Liver (tissue), 9 donors: ENCODE data around the gene ARHGEF2. TPM values are rescaled to one million over a fixed set of nuclear protein-coding genes. Genes with fewer than 3 reads are reported as not detected.
A peak's percentile ranks its signal among the peaks of the same experiment; 100 is the strongest.

Source experiments
- DNase-seq: peaks from one replicate; pipeline ENCODE4 v3.0.0-alpha.2; 2017; ENCODE audit warnings: low spot score
- H3K27ac ChIP-seq, 2 donors: one replicate each; pipeline ENCODE4 v1.7.0; 2013; ENCODE audit warnings: inconsistent platforms in 2 of 2, low read length in 2 of 2, control low read depth in 1 of 2, low read depth in 1 of 2, mild to moderate bottlenecking in 1 of 2
- H3K27me3 ChIP-seq, 4 donors: one replicate each; pipeline versions ENCODE4 v1.6.1 to v1.7.0; 2013; ENCODE audit warnings: low read length in 3 of 4, inconsistent platforms in 1 of 4, mild to moderate bottlenecking in 1 of 4, moderate library complexity in 1 of 4; ENCODE audit not compliant: control insufficient read depth in 4 of 4, insufficient read depth in 4 of 4
- H3K36me3 ChIP-seq, 4 donors: one replicate each; pipeline versions ENCODE4 v1.6.1 to v1.7.0; 2013; ENCODE audit warnings: low read length in 3 of 4, mild to moderate bottlenecking in 3 of 4, low read depth in 1 of 4, moderate library complexity in 1 of 4; ENCODE audit not compliant: control insufficient read depth in 4 of 4, insufficient read depth in 3 of 4
- H3K4me1 ChIP-seq, 4 donors: one replicate each; pipeline versions ENCODE4 v1.6.1 to v1.7.0; 2013; ENCODE audit warnings: low read length in 3 of 4, mild to moderate bottlenecking in 3 of 4, moderate library complexity in 1 of 4; ENCODE audit not compliant: control insufficient read depth in 4 of 4, insufficient read depth in 4 of 4
- H3K4me3 ChIP-seq, 3 donors: one replicate each; pipeline versions ENCODE4 v1.6.1 to v1.7.0; 2013; ENCODE audit warnings: low read length in 3 of 3, control low read depth in 1 of 3, low read depth in 1 of 3, mild to moderate bottlenecking in 1 of 3
- H3K9ac ChIP-seq, 2 donors: one replicate each; pipeline ENCODE4 v1.7.0; 2013; ENCODE audit warnings: low read length in 2 of 2, mild to moderate bottlenecking in 2 of 2, moderate library complexity in 2 of 2, control low read depth in 1 of 2, low read depth in 1 of 2
- H3K9me3 ChIP-seq, 4 donors: one replicate each; pipeline versions ENCODE4 v1.6.1 to v1.7.0; 2013; ENCODE audit warnings: low read length in 3 of 4; ENCODE audit not compliant: control insufficient read depth in 4 of 4
- EGR1 ChIP-seq, 2 donors: IDR thresholded peaks; 2 replicates each; pipeline ENCODE4 v1.6.1; 2016 to 2018; ENCODE audit warnings: antibody characterized with exemption in 2 of 2, low read depth in 2 of 2
- FOXA1 ChIP-seq: IDR thresholded peaks from 2 replicates; pipeline ENCODE4 v1.6.1; 2016; ENCODE audit warnings: antibody characterized with exemption
- FOXA2 ChIP-seq: IDR thresholded peaks from 2 replicates; pipeline ENCODE4 v1.6.1; 2016; ENCODE audit warnings: antibody characterized with exemption
- GABPA ChIP-seq, 2 donors: IDR thresholded peaks in 1 of 2; conservative IDR thresholded peaks in 1 of 2; 2 replicates each; pipeline ENCODE4 v1.6.1; 2016; ENCODE audit warnings: antibody characterized with exemption in 2 of 2, mild to moderate bottlenecking in 1 of 2, moderate library complexity in 1 of 2
- HNF4A ChIP-seq, 2 donors: conservative IDR thresholded peaks; 2 replicates each; pipeline ENCODE4 v1.6.1; 2016; ENCODE audit warnings: antibody characterized with exemption in 2 of 2, mild to moderate bottlenecking in 2 of 2
- HNF4G ChIP-seq: IDR thresholded peaks from 2 replicates; pipeline ENCODE4 v1.6.1; 2016; ENCODE audit warnings: antibody characterized with exemption
- JUND ChIP-seq, 2 donors: IDR thresholded peaks; 2 replicates each; pipeline ENCODE4 v1.6.1; 2016; ENCODE audit warnings: antibody characterized with exemption in 2 of 2
- NR2F2 ChIP-seq: IDR thresholded peaks from 2 replicates; pipeline ENCODE4 v1.6.1; 2016; ENCODE audit warnings: antibody characterized with exemption
- RAD21 ChIP-seq, 2 donors: IDR thresholded peaks; 2 replicates each; pipeline ENCODE4 v1.6.1; 2016; ENCODE audit warnings: antibody characterized with exemption in 2 of 2, mild to moderate bottlenecking in 2 of 2
- RXRA ChIP-seq, 2 donors: IDR thresholded peaks; 2 replicates each; pipeline ENCODE4 v1.6.1; 2017 to 2018; ENCODE audit warnings: antibody characterized with exemption in 2 of 2, mild to moderate bottlenecking in 1 of 2
- SP1 ChIP-seq: IDR thresholded peaks from 2 replicates; pipeline ENCODE4 v1.6.1; 2018; ENCODE audit warnings: antibody characterized with exemption, mild to moderate bottlenecking
- TAF1 ChIP-seq: conservative IDR thresholded peaks from 2 replicates; pipeline ENCODE4 v1.6.1; 2016; ENCODE audit warnings: antibody characterized with exemption, mild to moderate bottlenecking
- YY1 ChIP-seq: IDR thresholded peaks from 2 replicates; pipeline ENCODE4 v1.6.1; 2016; ENCODE audit warnings: antibody characterized with exemption, mild to moderate bottlenecking
- WGBS: extraction: QIAGEN DNeasy Blood & Tissue Kit; methylation state at CpG from one replicate; pipeline ENCODE4 v1.1.7; 2013; 5-methylcytosine and 5-hydroxymethylcytosine counted together
- polyA plus RNA-seq, 2 donors: library from polyadenylated mRNA; stranded (reverse) in 1 of 2; unstranded in 1 of 2; fragments of 200-250 nt in 1 of 2; fragments of >200 nt in 1 of 2; fragmentation: Nextera tagmentation in 1 of 2; extraction: Ambion mirVana in 1 of 2; gene quantifications; one replicate each; pipeline versions ENCODE4 v1.2.1 to v1.2.3, GENCODE V29; 2013 to 2015
- total RNA-seq, 2 donors: library from RNA; depleted of rRNA; stranded (reverse); fragments of >200 nt; gene quantifications; one replicate each; pipeline ENCODE4 v1.2.3, GENCODE V29; 2014
- TF ChIP-seq, protein P1 (sequence below): IDR thresholded peaks from 2 replicates; pipeline ENCODE4 v1.6.1; 2016; ENCODE audit warnings: antibody characterized with exemption, mild to moderate bottlenecking
- TF ChIP-seq, protein P2 (sequence below): fragments of 150-350 bp; IDR thresholded peaks from 2 replicates; pipeline ENCODE4 v1.5.1; 2017; ENCODE audit warnings: improper control_type of control experiment, low read depth, low read length; ENCODE audit not compliant: missing input control
- TF ChIP-seq, protein P3 (sequence below): IDR thresholded peaks from 2 replicates; pipeline ENCODE4 v1.6.1; 2016; ENCODE audit warnings: antibody characterized with exemption
- TF ChIP-seq, protein P4 (sequence below): IDR thresholded peaks from 2 replicates; pipeline ENCODE4 v1.6.1; 2016; ENCODE audit warnings: antibody characterized with exemption
- TF ChIP-seq, protein P5 (sequence below): IDR thresholded peaks from 2 replicates; pipeline ENCODE4 v1.6.1; 2016; ENCODE audit warnings: antibody characterized with exemption
- donor health status: healthy.
- donor health status: healthy.
- donor health status: healthy.
- donor health status: healthy.
- donor health status: healthy.

The ARHGEF2 gene
- total and polyA plus RNA-seq, 4 donors = 3.2 to 59.1 (median 10.3) TPM

DNA sequence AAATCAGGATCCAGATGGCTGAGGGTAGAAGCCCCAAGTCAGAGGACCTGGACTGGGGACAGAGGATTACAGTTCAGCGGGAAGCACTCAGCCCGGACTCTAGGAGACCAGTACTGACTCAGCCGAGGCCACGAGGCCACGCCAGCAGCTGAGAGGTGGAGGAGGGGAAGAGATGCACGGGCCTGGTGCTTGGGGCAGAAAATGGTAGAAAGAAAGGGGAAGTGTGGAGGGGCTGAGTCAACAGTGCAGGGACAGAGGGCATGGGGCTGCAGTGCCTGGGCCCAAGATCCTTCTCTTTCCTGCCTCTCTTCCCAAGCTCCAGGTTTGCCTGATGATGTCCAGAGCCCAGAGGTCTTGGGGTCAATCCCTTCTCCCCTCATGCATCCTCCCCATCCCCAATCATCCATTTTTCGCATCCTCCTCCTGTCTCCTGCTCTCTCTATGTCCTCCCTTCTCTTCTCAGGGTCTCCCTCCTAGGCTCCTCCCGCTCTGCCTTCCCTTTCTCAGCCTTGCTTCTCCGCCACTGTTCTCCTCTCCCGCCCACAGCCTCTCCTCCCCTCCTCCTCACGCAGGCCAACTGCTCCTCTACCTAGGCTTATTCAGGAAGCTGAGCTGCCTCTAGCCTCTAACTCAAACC is 7.7 kb downstream of the ARHGEF2 start:
- Histone ChIP-seq H3K9me3 (no peaks in the 10 kb centered on the region), H3K9ac (no peak overlapping the region), H3K27ac (peak overlapping the region; percentile 23 to 43), H3K36me3 (peaks cover 0 to 2% (median 0%) of the 10 kb centered on the region in 4 donors), H3K27me3 (no peaks in the 10 kb centered on the region), H3K4me3 (no peak overlapping the region), H3K4me1 (peaks cover 7 to 44% (median 24%) of the 10 kb centered on the region in 4 donors)
- DNase-seq = no peak
- WGBS = 69% methylated on average over 11 of the region's 11 CpGs
- TF ChIP-seq FOXA1 = no peak
- TF ChIP-seq EGR1 (IDR thresholded peaks at IDR 0.05; ENCODE audit: low read depth in 2 of 2) = no peak
- TF ChIP-seq, protein P1, sequence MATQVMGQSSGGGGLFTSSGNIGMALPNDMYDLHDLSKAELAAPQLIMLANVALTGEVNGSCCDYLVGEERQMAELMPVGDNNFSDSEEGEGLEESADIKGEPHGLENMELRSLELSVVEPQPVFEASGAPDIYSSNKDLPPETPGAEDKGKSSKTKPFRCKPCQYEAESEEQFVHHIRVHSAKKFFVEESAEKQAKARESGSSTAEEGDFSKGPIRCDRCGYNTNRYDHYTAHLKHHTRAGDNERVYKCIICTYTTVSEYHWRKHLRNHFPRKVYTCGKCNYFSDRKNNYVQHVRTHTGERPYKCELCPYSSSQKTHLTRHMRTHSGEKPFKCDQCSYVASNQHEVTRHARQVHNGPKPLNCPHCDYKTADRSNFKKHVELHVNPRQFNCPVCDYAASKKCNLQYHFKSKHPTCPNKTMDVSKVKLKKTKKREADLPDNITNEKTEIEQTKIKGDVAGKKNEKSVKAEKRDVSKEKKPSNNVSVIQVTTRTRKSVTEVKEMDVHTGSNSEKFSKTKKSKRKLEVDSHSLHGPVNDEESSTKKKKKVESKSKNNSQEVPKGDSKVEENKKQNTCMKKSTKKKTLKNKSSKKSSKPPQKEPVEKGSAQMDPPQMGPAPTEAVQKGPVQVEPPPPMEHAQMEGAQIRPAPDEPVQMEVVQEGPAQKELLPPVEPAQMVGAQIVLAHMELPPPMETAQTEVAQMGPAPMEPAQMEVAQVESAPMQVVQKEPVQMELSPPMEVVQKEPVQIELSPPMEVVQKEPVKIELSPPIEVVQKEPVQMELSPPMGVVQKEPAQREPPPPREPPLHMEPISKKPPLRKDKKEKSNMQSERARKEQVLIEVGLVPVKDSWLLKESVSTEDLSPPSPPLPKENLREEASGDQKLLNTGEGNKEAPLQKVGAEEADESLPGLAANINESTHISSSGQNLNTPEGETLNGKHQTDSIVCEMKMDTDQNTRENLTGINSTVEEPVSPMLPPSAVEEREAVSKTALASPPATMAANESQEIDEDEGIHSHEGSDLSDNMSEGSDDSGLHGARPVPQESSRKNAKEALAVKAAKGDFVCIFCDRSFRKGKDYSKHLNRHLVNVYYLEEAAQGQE = no peak
- TF ChIP-seq TAF1 = no peak
- TF ChIP-seq, protein P2, sequence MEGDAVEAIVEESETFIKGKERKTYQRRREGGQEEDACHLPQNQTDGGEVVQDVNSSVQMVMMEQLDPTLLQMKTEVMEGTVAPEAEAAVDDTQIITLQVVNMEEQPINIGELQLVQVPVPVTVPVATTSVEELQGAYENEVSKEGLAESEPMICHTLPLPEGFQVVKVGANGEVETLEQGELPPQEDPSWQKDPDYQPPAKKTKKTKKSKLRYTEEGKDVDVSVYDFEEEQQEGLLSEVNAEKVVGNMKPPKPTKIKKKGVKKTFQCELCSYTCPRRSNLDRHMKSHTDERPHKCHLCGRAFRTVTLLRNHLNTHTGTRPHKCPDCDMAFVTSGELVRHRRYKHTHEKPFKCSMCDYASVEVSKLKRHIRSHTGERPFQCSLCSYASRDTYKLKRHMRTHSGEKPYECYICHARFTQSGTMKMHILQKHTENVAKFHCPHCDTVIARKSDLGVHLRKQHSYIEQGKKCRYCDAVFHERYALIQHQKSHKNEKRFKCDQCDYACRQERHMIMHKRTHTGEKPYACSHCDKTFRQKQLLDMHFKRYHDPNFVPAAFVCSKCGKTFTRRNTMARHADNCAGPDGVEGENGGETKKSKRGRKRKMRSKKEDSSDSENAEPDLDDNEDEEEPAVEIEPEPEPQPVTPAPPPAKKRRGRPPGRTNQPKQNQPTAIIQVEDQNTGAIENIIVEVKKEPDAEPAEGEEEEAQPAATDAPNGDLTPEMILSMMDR = no peak
- TF ChIP-seq FOXA2 = no peak
- no peak for TF ChIP-seq HNF4G
- TF ChIP-seq RXRA (IDR thresholded peaks at IDR 0.05) = no peak
- no peak for TF ChIP-seq YY1
- no peak for TF ChIP-seq SP1
- TF ChIP-seq NR2F2 = no peak
- TF ChIP-seq GABPA (IDR thresholded peaks at IDR 0.05 in 1 of 2, conservative IDR thresholded peaks at IDR 0.05 in 1 of 2) = no peak
- TF ChIP-seq, protein P3, sequence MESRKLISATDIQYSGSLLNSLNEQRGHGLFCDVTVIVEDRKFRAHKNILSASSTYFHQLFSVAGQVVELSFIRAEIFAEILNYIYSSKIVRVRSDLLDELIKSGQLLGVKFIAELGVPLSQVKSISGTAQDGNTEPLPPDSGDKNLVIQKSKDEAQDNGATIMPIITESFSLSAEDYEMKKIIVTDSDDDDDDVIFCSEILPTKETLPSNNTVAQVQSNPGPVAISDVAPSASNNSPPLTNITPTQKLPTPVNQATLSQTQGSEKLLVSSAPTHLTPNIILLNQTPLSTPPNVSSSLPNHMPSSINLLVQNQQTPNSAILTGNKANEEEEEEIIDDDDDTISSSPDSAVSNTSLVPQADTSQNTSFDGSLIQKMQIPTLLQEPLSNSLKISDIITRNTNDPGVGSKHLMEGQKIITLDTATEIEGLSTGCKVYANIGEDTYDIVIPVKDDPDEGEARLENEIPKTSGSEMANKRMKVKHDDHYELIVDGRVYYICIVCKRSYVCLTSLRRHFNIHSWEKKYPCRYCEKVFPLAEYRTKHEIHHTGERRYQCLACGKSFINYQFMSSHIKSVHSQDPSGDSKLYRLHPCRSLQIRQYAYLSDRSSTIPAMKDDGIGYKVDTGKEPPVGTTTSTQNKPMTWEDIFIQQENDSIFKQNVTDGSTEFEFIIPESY = no peak
- TF ChIP-seq, protein P4, sequence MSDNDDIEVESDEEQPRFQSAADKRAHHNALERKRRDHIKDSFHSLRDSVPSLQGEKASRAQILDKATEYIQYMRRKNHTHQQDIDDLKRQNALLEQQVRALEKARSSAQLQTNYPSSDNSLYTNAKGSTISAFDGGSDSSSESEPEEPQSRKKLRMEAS = no peak
- TF ChIP-seq HNF4A (conservative IDR thresholded peaks at IDR 0.05) = no peak
- TF ChIP-seq JUND (IDR thresholded peaks at IDR 0.05) = no peak
- no peak for TF ChIP-seq RAD21 (IDR thresholded peaks at IDR 0.05)
- TF ChIP-seq, protein P5, sequence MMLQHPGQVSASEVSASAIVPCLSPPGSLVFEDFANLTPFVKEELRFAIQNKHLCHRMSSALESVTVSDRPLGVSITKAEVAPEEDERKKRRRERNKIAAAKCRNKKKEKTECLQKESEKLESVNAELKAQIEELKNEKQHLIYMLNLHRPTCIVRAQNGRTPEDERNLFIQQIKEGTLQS = no peak
